Fibroblast of pulmonary artery (primary cell): ENCODE data around the gene PDCD2L.

ENCODE experiments used
- DNase-seq: peaks from one replicate; pipeline ENCODE4 v3.0.0-alpha.2; 2010; ENCODE audit warnings: low read depth
- H3K4me3 ChIP-seq: replicated peaks from 2 replicates; pipeline ENCODE4 v1.5.1; 2011; ENCODE audit warnings: low read depth, mild to moderate bottlenecking, control low read depth, low read length, moderate library complexity
- CTCF ChIP-seq: IDR thresholded peaks from 2 replicates; pipeline ENCODE4 v1.5.1; 2011; ENCODE audit warnings: mild to moderate bottlenecking, control low read depth, low read length, inconsistent platforms; ENCODE audit errors: missing control alignments

Gene PDCD2L

GRCh38 chr19:34430738-34431625 is 26.8 kb downstream of the PDCD2L start:
- peak; percentile 70 for DNase-seq
- TF ChIP-seq CTCF: peak; percentile 90
- H3K4me3 ChIP-seq: no peak overlapping the region

- no peak for TF ChIP-seq CTCF
- no peak for DNase-seq
- H3K4me3 ChIP-seq: no peak overlapping the region
Measured at GRCh38 chr19:34431681-34432402, 27.6 kb downstream of the PDCD2L start.

GRCh38 chr19:34432797-34433196 is 28.6 kb downstream of the PDCD2L start:
- no peak overlapping the region for H3K4me3 ChIP-seq
- DNase-seq: no peak
- TF ChIP-seq CTCF: no peak

GRCh38 chr19:34436716-34437115 is 32.5 kb downstream of the PDCD2L start:
- DNase-seq: peak; percentile 47
- TF ChIP-seq CTCF: no peak
- no peak overlapping the region for H3K4me3 ChIP-seq

GRCh38 chr19:34448191-34448590 is 44.0 kb downstream of the PDCD2L start:
- H3K4me3 ChIP-seq: no peak overlapping the region
- no peak for TF ChIP-seq CTCF
- no peak for DNase-seq

GRCh38 chr19:34452723-34453122 is 48.5 kb downstream of the PDCD2L start:
- no peak for DNase-seq
- no peak overlapping the region for H3K4me3 ChIP-seq
- no peak for TF ChIP-seq CTCF

- no peak overlapping the region for H3K4me3 ChIP-seq
- DNase-seq: no peak
- no peak for TF ChIP-seq CTCF
Measured at GRCh38 chr19:34454091-34454490, 49.9 kb downstream of the PDCD2L start.
